Uterus (tissue), 4 donors: ENCODE measurements around the gene SYNJ1. TPM values are rescaled to one million over a fixed set of nuclear protein-coding genes. Genes with fewer than 3 reads are reported as not detected.

Source experiments
- DNase-seq, 2 donors: peaks; one replicate each; pipeline ENCODE4 v3.0.0-alpha.2; 2019 to 2020
- H3K27ac ChIP-seq, 2 donors: fragments of 200-600 bp; sonication (generic); 1 replicate in 1 of 2; 2 replicates in 1 of 2; pipeline ENCODE4 v1.5.1; 2016 to 2018
- H3K27me3 ChIP-seq, 2 donors: fragments of 200-600 bp; sonication (generic); one replicate each; pipeline ENCODE4 v1.5.1; 2018 to 2019; ENCODE audit warnings: control low read depth in 1 of 2
- H3K36me3 ChIP-seq, 2 donors: fragments of 200-600 bp; sonication (generic); one replicate each; pipeline ENCODE4 v1.5.1; 2019; ENCODE audit warnings: control low read depth in 1 of 2
- H3K4me1 ChIP-seq, 2 donors: fragments of 200-600 bp; sonication (generic); one replicate each; pipeline ENCODE4 v1.5.1; 2018 to 2019; ENCODE audit warnings: control low read depth in 1 of 2
- H3K4me3 ChIP-seq, 2 donors: fragments of 200-600 bp; sonication (generic); 1 replicate in 1 of 2; 2 replicates in 1 of 2; pipeline ENCODE4 v1.5.1; 2018 to 2019; ENCODE audit warnings: mild to moderate bottlenecking in 1 of 2
- H3K9me3 ChIP-seq, 2 donors: fragments of 200-600 bp; sonication (generic); one replicate each; pipeline ENCODE4 v1.5.1; 2019; ENCODE audit warnings: control low read depth in 1 of 2
- CTCF ChIP-seq, 4 experiments: fragments of 200-600 bp in 2 of 4; fragments of 450-650 bp in 2 of 4; sonication (generic) in 2 of 4; IDR thresholded peaks; one replicate each; pipeline ENCODE4 v1.5.1; 2016 to 2019; ENCODE audit warnings: antibody characterized with exemption in 4 of 4, mild to moderate bottlenecking in 2 of 4, moderate library complexity in 1 of 4
- POLR2A ChIP-seq, 2 donors: fragments of 450-650 bp; IDR thresholded peaks; one replicate each; pipeline ENCODE4 v1.6.1; 2016; ENCODE audit warnings: antibody characterized with exemption in 2 of 2, mild to moderate bottlenecking in 1 of 2, moderate library complexity in 1 of 2
- intact Hi-C: fragments of 100-400 bp; cut with DNase I; formaldehyde crosslinking; loops from one replicate; pipeline ENCODE4 v1.15.1; 2023; ENCODE audit warnings: low total_unique reads
- total RNA-seq, 4 donors: library from RNA; depleted of rRNA in 3 of 4; stranded (reverse); fragments of >200 nt in 3 of 4; gene quantifications; one replicate each; pipeline versions ENCODE4 v1.1.0 to v1.2.4, GENCODE V29; 2014 to 2023
- donor health status: DM: yes; HTN: yes; CAD: no.

The SYNJ1 gene
- total RNA-seq, 4 donors from 2014 or later = 8.8 to 25.0 (median 15.7) TPM

DNA sequence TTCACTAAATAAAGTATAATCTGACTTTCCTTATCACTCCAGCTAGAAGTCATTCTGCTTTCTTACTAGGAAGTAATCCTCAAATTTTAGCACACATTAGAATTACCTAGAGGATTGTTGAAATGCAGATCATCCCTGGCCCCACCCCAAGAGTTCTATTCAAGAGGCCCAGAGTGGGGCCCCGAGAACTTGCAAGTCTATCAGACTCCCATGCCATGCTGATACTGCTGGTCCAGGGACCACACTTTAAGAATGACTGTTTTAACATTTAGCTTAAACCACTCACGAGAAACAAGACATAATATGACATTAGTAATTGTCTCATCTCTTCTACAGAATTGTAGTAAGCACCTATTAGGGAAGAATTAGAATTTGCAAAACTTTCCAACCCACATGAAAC, 7.7 kb upstream of the SYNJ1 start:
- TF ChIP-seq POLR2A (IDR thresholded peaks at IDR 0.05) (no peak), CTCF (IDR thresholded peaks at IDR 0.05) (no peak)
- no peak overlapping the region for H3K27ac ChIP-seq
- no peak for DNase-seq
- no peaks in the 10 kb centered on the region for H3K9me3 ChIP-seq
- intact Hi-C loops = no loop called here
- no peaks in the 10 kb centered on the region for H3K4me1 ChIP-seq
- H3K36me3 ChIP-seq = no peaks in the 10 kb centered on the region
- no peaks in the 10 kb centered on the region for H3K27me3 ChIP-seq
- H3K4me3 ChIP-seq = no peak overlapping the region

GRCh38 chr21:32733990-32734613, 6.3 kb upstream of the SYNJ1 start:
- DNase-seq = no peak
- Histone ChIP-seq H3K27ac (no peak overlapping the region), H3K9me3 (no peaks in the 10 kb centered on the region), H3K27me3 (no peaks in the 10 kb centered on the region), H3K4me3 (no peak overlapping the region), H3K4me1 (no peaks in the 10 kb centered on the region), H3K36me3 (no peaks in the 10 kb centered on the region)
- no peak for TF ChIP-seq CTCF (IDR thresholded peaks at IDR 0.05)
- TF ChIP-seq POLR2A (IDR thresholded peaks at IDR 0.05) = no peak
- intact Hi-C loops = no loop called here

- H3K4me3 ChIP-seq = no peak overlapping the region
- H3K27me3 ChIP-seq = no peaks in the 10 kb centered on the region
- no peaks in the 10 kb centered on the region for H3K4me1 ChIP-seq
- TF ChIP-seq POLR2A (IDR thresholded peaks at IDR 0.05) = no peak
- TF ChIP-seq CTCF (IDR thresholded peaks at IDR 0.05) = no peak
- H3K36me3 ChIP-seq = no peaks in the 10 kb centered on the region
- intact Hi-C loops = no loop called here
- no peak for DNase-seq
- H3K27ac ChIP-seq = no peak overlapping the region
- no peaks in the 10 kb centered on the region for H3K9me3 ChIP-seq
Measured at GRCh38 chr21:32733356-32733755, 5.5 kb upstream of the SYNJ1 start.

GRCh38 chr21:32732544-32732943, 4.7 kb upstream of the SYNJ1 start:
- H3K27me3 ChIP-seq = no peaks in the 10 kb centered on the region
- H3K9me3 ChIP-seq = no peaks in the 10 kb centered on the region
- no peak overlapping the region for H3K27ac ChIP-seq
- no peak for TF ChIP-seq CTCF (IDR thresholded peaks at IDR 0.05)
- no peak for TF ChIP-seq POLR2A (IDR thresholded peaks at IDR 0.05)
- intact Hi-C loops = no loop called here
- no peaks in the 10 kb centered on the region for H3K36me3 ChIP-seq
- no peak for DNase-seq
- H3K4me1 ChIP-seq = no peaks in the 10 kb centered on the region
- no peak overlapping the region for H3K4me3 ChIP-seq

GRCh38 chr21:32728848-32729247, 1.0 kb upstream of the SYNJ1 start:
- Histone ChIP-seq H3K4me1 (no peaks in the 10 kb centered on the region), H3K4me3 (peak overlapping the region in 1 of 2 donors; percentile 74), H3K9me3 (no peaks in the 10 kb centered on the region), H3K27me3 (no peaks in the 10 kb centered on the region), H3K27ac (peak overlapping the region in 1 of 2 donors; percentile 82), H3K36me3 (no peaks in the 10 kb centered on the region)
- no peak for TF ChIP-seq CTCF (IDR thresholded peaks at IDR 0.05)
- TF ChIP-seq POLR2A (IDR thresholded peaks at IDR 0.05) = no peak
- no peak for DNase-seq
- intact Hi-C loops = no loop called here
